D721Med (cell line): ENCODE results near the gene DAPK1.

ENCODE experiments used
- DNase-seq: peaks from one replicate; pipeline ENCODE4 v3.0.0; 2011; ENCODE audit warnings: low spot score; ENCODE audit not compliant: insufficient read length
- FAIRE-seq: peaks from 2 replicates; lab custom pipeline; 2011; peaks lifted over from hg19 to GRCh38; lab: Jason Lieb, UNC
- CTCF ChIP-seq: IDR thresholded peaks from 2 replicates; pipeline ENCODE4 v1.5.1; 2012; ENCODE audit warnings: mild to moderate bottlenecking, control low read depth; ENCODE audit not compliant: insufficient read depth; ENCODE audit errors: missing control alignments

The DAPK1 gene

GRCh38 chr9:87569008-87569509 is 71.4 kb downstream of the DAPK1 start:
- no peak for TF ChIP-seq CTCF
- peak; percentile 56 for DNase-seq
- FAIRE-seq, result peak; percentile 53

- DNase-seq (no peak), FAIRE-seq (no peak)
- no peak for TF ChIP-seq CTCF
Observed at GRCh38 chr9:87569518-87569917, 71.9 kb downstream of the DAPK1 start.

GRCh38 chr9:87570000-87570908 is 72.6 kb downstream of the DAPK1 start:
- TF ChIP-seq CTCF, result no peak
- no peak for FAIRE-seq
- DNase-seq, result no peak

- TF ChIP-seq CTCF, result no peak
- FAIRE-seq (no peak), DNase-seq (no peak)
Observed at GRCh38 chr9:87572719-87573118, 75.1 kb downstream of the DAPK1 start.

GRCh38 chr9:87573841-87574342 is 76.2 kb downstream of the DAPK1 start:
- no peak for TF ChIP-seq CTCF
- FAIRE-seq (no peak), DNase-seq (no peak)

- FAIRE-seq (no peak), DNase-seq (no peak)
- no peak for TF ChIP-seq CTCF
Observed at GRCh38 chr9:87577746-87578145, 80.1 kb downstream of the DAPK1 start.

GRCh38 chr9:87578625-87579024 is 81.0 kb downstream of the DAPK1 start:
- DNase-seq (no peak), FAIRE-seq (peak; percentile 92)
- TF ChIP-seq CTCF, result no peak
